K562 (cell line): ENCODE results near the gene EXOSC2. TPM values are rescaled to one million over a fixed set of nuclear protein-coding genes. Genes with fewer than 3 reads are reported as not detected.

Source experiments
- ATF3 ChIP-seq, 2 experiments: fragments of 450-650 bp in 1 of 2; sonication (generic) in 1 of 2; formaldehyde crosslinking in 1 of 2; IDR thresholded peaks in 1 of 2; conservative IDR thresholded peaks in 1 of 2; 2 replicates each; pipeline versions ENCODE4 v1.6.1 to v1.8.1; 2016 to 2023; ENCODE audit warnings: mild to moderate bottlenecking in 2 of 2, moderate library complexity in 2 of 2, inconsistent platforms in 1 of 2, missing genetic modification reagents in 1 of 2
- ATF6 ChIP-seq: sonication (generic); formaldehyde crosslinking; IDR thresholded peaks from 2 replicates; pipeline ENCODE4 v1.4.0; 2020; ENCODE audit warnings: mild to moderate bottlenecking, missing genetic modification reagents
- CBX3 ChIP-seq, 2 experiments: IDR thresholded peaks; 1 replicate in 1 of 2; 2 replicates in 1 of 2; pipeline ENCODE4 v1.6.1; 2012; ENCODE audit warnings: inconsistent platforms in 2 of 2, low read length in 2 of 2, borderline replicate concordance in 1 of 2, control low read depth in 1 of 2
- E2F4 ChIP-seq: sonication (generic); formaldehyde crosslinking; IDR thresholded peaks from 2 replicates; pipeline ENCODE4 v1.8.0; 2022; ENCODE audit warnings: mild to moderate bottlenecking, low read depth, missing genetic modification reagents
- GTF2B ChIP-seq: IDR thresholded peaks from 2 replicates; pipeline ENCODE4 v1.6.1; 2011; ENCODE audit not compliant: insufficient read length; ENCODE audit errors: extremely low read depth
- HDAC6 ChIP-seq: IDR thresholded peaks from 2 replicates; pipeline ENCODE4 v1.6.1; 2012; ENCODE audit warnings: low read depth, mild to moderate bottlenecking, control low read depth, inconsistent platforms, low read length, moderate library complexity
- OTX1 ChIP-seq: fragments of 450-650 bp; formaldehyde crosslinking; IDR thresholded peaks from 2 replicates; pipeline ENCODE4 v1.4.0; 2022; ENCODE audit warnings: mild to moderate bottlenecking
- PTBP1 ChIP-seq: fragments of 200-400 bp; formaldehyde crosslinking; IDR thresholded peaks from 2 replicates; pipeline ENCODE4 v1.6.1; 2017; ENCODE audit warnings: low read depth, low read length
- RBM25 ChIP-seq: fragments of 200-400 bp; formaldehyde crosslinking; IDR thresholded peaks from 2 replicates; pipeline ENCODE4 v1.6.1; 2018; ENCODE audit warnings: low read length, low read depth, moderate library complexity; ENCODE audit not compliant: severe bottlenecking
- RFX5 ChIP-seq: IDR thresholded peaks from 2 replicates; pipeline ENCODE4 v1.6.1; 2011; ENCODE audit warnings: low read depth, mild to moderate bottlenecking, improper control_type of control experiment, low read length
- ZNF280B ChIP-seq: fragments of 250-450 bp; sonication (Bioruptor Pico); IDR thresholded peaks from 2 replicates; pipeline ENCODE4 v1.5.1; 2021; ENCODE audit warnings: mild to moderate bottlenecking
- ZNF76 ChIP-seq: fragments of 250-450 bp; sonication (Bioruptor Pico); IDR thresholded peaks from 2 replicates; pipeline ENCODE4 v1.4.0; 2020; ENCODE audit warnings: mild to moderate bottlenecking, moderate library complexity, borderline replicate concordance
- ZNF766 ChIP-seq: fragments of 200-800 bp; sonication (Bioruptor generic); conservative IDR thresholded peaks from 2 replicates; pipeline ENCODE4 v1.6.1; 2016; ENCODE audit warnings: missing genetic modification characterization, missing compliant biosample characterization
- polyA plus RNA-seq, 8 experiments: library from polyadenylated mRNA; depleted of rRNA in 4 of 8; stranded (reverse) in 5 of 8; unstranded in 3 of 8; fragments of >200 nt; fragmentation: Nextera tagmentation in 2 of 8; fragmentation: Illumina TruSeq in 1 of 8; extraction: Ambion mirVana in 2 of 8; extraction: Trizol in 1 of 8; gene quantifications; 2 replicates each; pipeline versions ENCODE4 v1.2.1 to v1.2.3, GENCODE V29; 2011 to 2014; ENCODE audit warnings: inconsistent platforms in 1 of 8, missing spikeins in 1 of 8
- total RNA-seq, 7 experiments: library from RNA; depleted of rRNA in 6 of 7; stranded (reverse); fragments of >200 nt in 6 of 7; fragmentation: Illumina TruSeq in 2 of 7; extraction: Trizol in 2 of 7; gene quantifications; 2 replicates each; pipeline versions ENCODE4 v1.2.1 to v1.2.3, GENCODE V29; 2011 to 2021; ENCODE audit warnings: low replicate concordance in 1 of 7

EXOSC2 gene
- total and polyA plus RNA-seq, 9 of the 15 experiments (the other 6 are each of a cell fraction or from before 2014, with no cell fraction given) = 46.0 to 101 (median 77.6) TPM

- TF ChIP-seq E2F4 (CRISPR knock-in tag) (no peak), CBX3 (IDR thresholded peaks at IDR 0.05; ENCODE audit: borderline replicate concordance in 1 of 2, low read length in 2 of 2) (no peak), RFX5 (no peak), RBM25 (peak; percentile 5), GTF2B (no peak), ZNF280B (CRISPR knock-in tag) (no peak), ATF3 (IDR thresholded peaks at IDR 0.05) (peak; percentile 79), ATF3 (CRISPR knock-in tag; conservative IDR thresholded peaks at IDR 0.05) (peak; percentile 3; the same call in 1 of the 2 replicates), HDAC6 (no peak), OTX1 (CRISPR knock-in tag) (no peak), ZNF76 (peak; percentile 67; the same call in 1 of the 2 replicates), ZNF766 (CRISPR knock-in tag) (peak; percentile 79), PTBP1 (no peak), ATF6 (CRISPR knock-in tag) (peak; percentile 92; the same call in 1 of the 2 replicates)
Observed at GRCh38 chr9:130680836-130681768, 12.5 kb upstream of the EXOSC2 start (continued).
